Vagina (tissue), 2 donors: ENCODE data around the gene TNIK.

Experiments
- CTCF ChIP-seq, 3 experiments: fragments of 450-650 bp in 2 of 3; fragments of 200-600 bp in 1 of 3; sonication (generic) in 1 of 3; IDR thresholded peaks; one replicate each; pipeline ENCODE4 v1.5.1; 2017 to 2019; ENCODE audit warnings: antibody characterized with exemption in 3 of 3, mild to moderate bottlenecking in 2 of 3, moderate library complexity in 2 of 3
- POLR2AphosphoS5 ChIP-seq, 2 donors: sonication (generic); formaldehyde crosslinking; IDR thresholded peaks; one replicate each; pipeline ENCODE4 v1.9.0; 2017; ENCODE audit warnings: antibody characterized with exemption in 2 of 2, mild to moderate bottlenecking in 2 of 2, low read depth in 1 of 2; ENCODE audit not compliant: insufficient read depth in 1 of 2

GRCh38 chr3:171212648-171213047 lies 247.6 kb downstream of the TNIK start:
- TF ChIP-seq CTCF (IDR thresholded peaks at IDR 0.05) (no peak), POLR2AphosphoS5 (IDR thresholded peaks at IDR 0.05; ENCODE audit: insufficient read depth in 1 of 2, low read depth in 1 of 2) (no peak)
